HG02798 (cell line): ENCODE results near the gene EDN1.

ENCODE experiments used
- ATAC-seq: cut with Tn5 transposase; IDR thresholded peaks from one replicate; pipeline ENCODE4 v1.9.1; 2021; ENCODE audit warnings: mild to moderate bottlenecking; ENCODE audit not compliant: unreplicated experiment, poor library complexity

The EDN1 gene

GRCh38 chr6:12343440-12344162, 53.4 kb downstream of the EDN1 start:
- ATAC-seq = no peak

DNA sequence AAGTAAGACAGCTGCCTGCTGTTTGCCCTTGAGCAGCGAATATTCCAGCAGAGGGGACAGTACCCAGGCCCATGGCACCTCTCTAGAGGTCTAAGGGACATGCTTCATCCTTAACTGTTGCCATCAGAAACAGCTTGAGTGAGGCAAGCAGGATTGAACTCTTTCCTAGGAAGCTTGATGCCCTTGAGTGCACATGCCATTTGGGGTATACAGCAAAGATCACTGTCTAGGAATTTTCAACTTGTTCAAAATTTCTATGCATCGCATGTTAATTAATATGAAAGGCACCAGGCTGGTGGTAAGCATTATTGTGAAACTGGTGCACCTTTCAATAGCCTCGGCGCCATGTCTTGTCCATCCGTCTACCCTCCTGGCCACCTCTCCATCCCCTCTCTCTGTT, 54.1 kb downstream of the EDN1 start:
- ATAC-seq = no peak

GRCh38 chr6:12344961-12345693, 55.0 kb downstream of the EDN1 start:
- no peak for ATAC-seq

DNA sequence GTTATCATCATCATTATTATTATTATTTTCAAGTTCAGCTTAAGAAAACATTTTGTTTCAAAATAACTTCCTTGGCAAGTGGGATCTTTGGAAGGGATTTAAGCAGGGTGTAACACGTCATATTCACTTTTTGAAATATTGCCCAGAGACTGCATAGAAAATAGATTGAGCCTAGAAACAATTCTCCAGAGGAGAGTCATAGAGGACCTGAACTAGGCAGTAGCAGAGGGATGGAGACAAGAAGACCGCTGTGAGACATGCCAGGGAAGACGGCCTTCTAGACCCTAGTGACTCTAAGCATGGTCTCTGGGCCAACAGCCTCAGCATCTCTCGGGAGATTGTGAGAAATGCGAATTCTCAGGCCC, 55.5 kb downstream of the EDN1 start:
- no peak for ATAC-seq
